Stimulated activated CD8-positive, alpha-beta memory T cell treated with anti-CD3 and anti-CD28 coated beads, Interleukin-15, amount 100 ng/mL, for 4 hours (primary cell): ENCODE data around the gene DUSP22.
A peak's percentile ranks its signal among the peaks of the same experiment; 100 is the strongest.
"Not testable (repeated sequence)": the region's sequence is repeated elsewhere in the genome, so short reads cannot be mapped to it uniquely, and the experiment has no call there.

Experiments
- DNase-seq, 2 donors: peaks; one replicate each; pipeline ENCODE4 v3.0.0-alpha.2; 2020; ENCODE audit warnings: low read depth in 2 of 2

The DUSP22 gene

GRCh38 chr6:291697-292505 is at the start of gene DUSP22:
TSS of gene DUSP22 (plus strand) at chr6:292487. CDS start at chr6:292540, 53 bp downstream.
- DNase-seq, result peak; percentile 68 to 85

- DNase-seq, result no peak
Measured at GRCh38 chr6:246352-246751, 45.9 kb upstream of the DUSP22 start.

- DNase-seq, result no peak
Measured at GRCh38 chr6:247351-247750, 44.9 kb upstream of the DUSP22 start.

GRCh38 chr6:248046-248445 is 44.2 kb upstream of the DUSP22 start:
- not testable (repeated sequence) for DNase-seq

GRCh38 chr6:250676-251075 is 41.6 kb upstream of the DUSP22 start:
- DNase-seq, result no peak

GRCh38 chr6:251920-252319 is 40.4 kb upstream of the DUSP22 start:
- no peak for DNase-seq

- DNase-seq, result no peak
Measured at GRCh38 chr6:252775-253535, 39.3 kb upstream of the DUSP22 start.

GRCh38 chr6:254016-254415 is 38.3 kb upstream of the DUSP22 start:
- DNase-seq, result no peak

GRCh38 chr6:255041-255750 is 37.1 kb upstream of the DUSP22 start:
- DNase-seq, result no peak

GRCh38 chr6:255751-256083 is 36.6 kb upstream of the DUSP22 start:
- no peak for DNase-seq

GRCh38 chr6:256169-256568 is 36.1 kb upstream of the DUSP22 start:
- no peak for DNase-seq

GRCh38 chr6:257031-257725 is 35.1 kb upstream of the DUSP22 start:
- no peak for DNase-seq

- no peak for DNase-seq
Measured at GRCh38 chr6:257774-258173, 34.5 kb upstream of the DUSP22 start.

GRCh38 chr6:259316-259715 is 33.0 kb upstream of the DUSP22 start:
- no peak for DNase-seq

- no peak for DNase-seq
Measured at GRCh38 chr6:259901-260508, 32.3 kb upstream of the DUSP22 start.

GRCh38 chr6:264626-265025 is 27.7 kb upstream of the DUSP22 start:
- DNase-seq, result no peak

GRCh38 chr6:268394-268935 is 23.8 kb upstream of the DUSP22 start:
- no peak for DNase-seq

- no peak for DNase-seq
Measured at GRCh38 chr6:273551-274058, 18.7 kb upstream of the DUSP22 start.

- DNase-seq, result no peak
Measured at GRCh38 chr6:277746-278145, 14.5 kb upstream of the DUSP22 start.

- DNase-seq, result no peak
Measured at GRCh38 chr6:278494-278893, 13.8 kb upstream of the DUSP22 start.
